ENCODE results near the gene GDPD2.

GDPD2 gene

DNA sequence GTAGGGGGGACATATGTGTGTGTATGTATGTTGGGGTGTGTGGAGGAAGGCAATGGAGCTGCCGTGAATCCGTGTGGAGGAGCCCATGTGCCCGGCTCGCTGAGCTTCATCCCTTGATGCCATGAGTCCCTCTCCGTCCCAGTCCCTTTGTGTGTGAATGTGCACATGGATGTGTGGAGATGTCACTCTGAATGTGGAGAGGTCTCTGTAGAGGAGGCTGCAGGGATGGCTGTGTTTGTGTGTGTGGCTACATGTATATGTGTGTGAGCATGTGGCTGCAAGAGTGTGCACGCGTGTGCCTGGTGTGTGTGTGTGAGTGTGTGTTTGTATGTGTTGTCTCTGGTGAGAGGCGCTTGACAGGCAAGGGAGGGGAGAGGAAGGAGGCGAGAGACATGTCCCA lies 22.8 kb downstream of the GDPD2 start:
- H3K4me3 ChIP-seq (ENCODE audit: low read depth, low read length), result no peak overlapping the region
- no peak for TF ChIP-seq CTCF (IDR thresholded peaks at IDR 0.05; ENCODE audit: borderline replicate concordance, insufficient read depth, low read depth, low read length)

DNA sequence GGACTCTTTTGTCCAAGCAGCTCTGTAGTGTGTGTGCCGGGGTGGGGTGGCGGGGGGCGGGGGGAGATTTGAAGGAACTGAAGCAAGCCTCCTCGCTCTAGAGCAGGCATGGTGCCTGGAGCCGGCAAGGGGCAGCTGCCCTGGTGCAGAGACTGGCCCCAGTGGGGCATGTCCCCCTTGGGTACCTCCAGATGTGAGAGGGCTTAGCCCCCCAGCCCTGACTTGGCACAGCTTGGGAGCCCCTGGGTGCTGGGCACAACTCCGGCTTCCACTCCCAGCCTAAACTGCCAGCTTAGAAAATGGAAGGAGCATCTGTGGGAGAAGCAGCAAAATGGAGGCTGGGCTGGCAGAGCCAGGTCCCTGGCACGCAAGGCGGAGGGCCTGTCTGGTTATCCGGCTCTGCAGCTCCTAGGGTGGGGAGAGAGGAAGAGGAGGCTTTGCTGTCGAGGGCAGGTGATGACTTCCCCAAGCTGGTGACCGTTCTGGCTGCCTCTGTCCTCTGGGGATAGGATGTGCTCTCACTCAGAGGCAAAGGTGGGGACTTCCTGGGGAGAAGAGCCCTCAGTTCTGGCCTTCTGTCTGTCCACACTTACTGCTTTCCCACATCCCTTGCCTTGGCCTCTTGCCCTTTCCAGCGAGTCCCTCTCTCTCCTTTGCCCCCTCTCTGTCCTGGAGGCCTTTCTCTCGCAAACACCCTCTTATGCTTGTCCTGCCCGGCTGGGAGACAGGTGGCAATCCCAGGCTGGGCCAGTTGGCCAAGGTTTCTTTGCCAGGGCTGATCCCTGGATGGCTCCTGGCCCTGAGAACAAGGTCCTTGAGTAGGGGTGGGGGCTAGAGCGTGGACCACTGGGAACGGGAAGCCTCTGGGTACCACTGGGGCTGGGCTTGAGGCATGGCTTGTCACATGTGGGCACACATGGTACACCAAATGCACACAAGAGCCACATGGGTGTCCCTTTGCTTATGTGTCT lies 23.6 kb downstream of the GDPD2 start:
- no peak overlapping the region for H3K4me3 ChIP-seq (ENCODE audit: low read depth, low read length)
- no peak for TF ChIP-seq CTCF (IDR thresholded peaks at IDR 0.05; ENCODE audit: borderline replicate concordance, insufficient read depth, low read depth, low read length)

GRCh38 chrX:70449457-70449966 lies 26.4 kb downstream of the GDPD2 start:
- TF ChIP-seq CTCF (IDR thresholded peaks at IDR 0.05; ENCODE audit: borderline replicate concordance, insufficient read depth, low read depth, low read length), result no peak
- H3K4me3 ChIP-seq (ENCODE audit: low read depth, low read length), result no peak overlapping the region

GRCh38 chrX:70452143-70452733 lies 29.1 kb downstream of the GDPD2 start:
- peak; percentile 68 for TF ChIP-seq CTCF (IDR thresholded peaks at IDR 0.05; ENCODE audit: borderline replicate concordance, insufficient read depth, low read depth, low read length)
- peak overlapping the region; percentile 14 for H3K4me3 ChIP-seq (ENCODE audit: low read depth, low read length)

- TF ChIP-seq CTCF (IDR thresholded peaks at IDR 0.05; ENCODE audit: borderline replicate concordance, insufficient read depth, low read depth, low read length), result no peak
- H3K4me3 ChIP-seq (ENCODE audit: low read depth, low read length), result no peak overlapping the region
Measured at GRCh38 chrX:70453024-70453618, 30.0 kb downstream of the GDPD2 start.

DNA sequence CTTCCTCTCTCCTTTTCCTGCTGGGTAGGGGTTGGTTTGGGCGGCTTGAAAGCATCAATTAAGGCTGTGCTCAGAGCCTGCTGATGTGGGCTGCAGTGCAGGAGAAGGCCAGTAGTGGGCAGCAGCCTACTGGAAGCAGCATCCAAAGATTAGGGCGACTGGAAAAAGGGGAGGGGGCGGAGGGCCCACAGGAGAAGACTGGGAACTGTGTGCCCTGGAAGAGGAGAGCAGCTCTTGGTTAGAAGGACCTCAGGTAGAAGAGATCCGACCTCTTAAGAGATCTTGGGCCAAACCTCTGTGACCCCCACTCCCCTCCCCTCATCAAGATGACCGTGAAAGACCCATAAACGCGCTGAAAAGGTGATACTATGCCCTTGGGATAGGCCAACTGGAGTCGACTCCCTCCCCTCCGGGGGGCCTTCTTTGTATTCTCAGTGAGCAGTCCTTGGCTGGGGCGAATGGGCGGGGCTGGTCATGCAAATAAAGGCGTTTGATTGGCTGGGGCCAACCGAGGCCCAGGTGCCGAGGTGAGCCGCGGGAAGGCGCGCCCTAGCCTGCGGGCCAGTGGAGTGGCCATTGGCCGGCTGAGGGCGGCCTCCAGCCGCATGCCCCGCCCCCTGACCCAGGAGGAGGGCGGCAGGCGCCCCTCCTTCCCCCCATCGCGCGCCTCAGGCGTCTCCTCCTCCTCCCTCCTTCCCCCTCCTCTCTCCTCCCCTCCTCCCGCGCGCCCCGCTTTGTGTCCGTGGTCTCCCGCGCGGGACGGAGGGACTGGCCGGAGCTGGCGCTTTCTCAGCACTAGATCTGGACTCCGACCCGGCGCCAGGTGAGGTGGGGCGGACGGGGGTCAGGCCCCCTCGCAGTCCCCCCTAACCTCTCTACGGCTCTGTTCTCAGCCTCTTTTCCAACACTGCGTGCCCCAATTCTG lies 31.6 kb downstream of the GDPD2 start:
- H3K4me3 ChIP-seq (ENCODE audit: low read depth, low read length), result peak overlapping the region; percentile 54
- peak; percentile 84 for TF ChIP-seq CTCF (IDR thresholded peaks at IDR 0.05; ENCODE audit: borderline replicate concordance, insufficient read depth, low read depth, low read length)
